ENCODE measurements around the gene SLC22A3.

SLC22A3 gene

DNA sequence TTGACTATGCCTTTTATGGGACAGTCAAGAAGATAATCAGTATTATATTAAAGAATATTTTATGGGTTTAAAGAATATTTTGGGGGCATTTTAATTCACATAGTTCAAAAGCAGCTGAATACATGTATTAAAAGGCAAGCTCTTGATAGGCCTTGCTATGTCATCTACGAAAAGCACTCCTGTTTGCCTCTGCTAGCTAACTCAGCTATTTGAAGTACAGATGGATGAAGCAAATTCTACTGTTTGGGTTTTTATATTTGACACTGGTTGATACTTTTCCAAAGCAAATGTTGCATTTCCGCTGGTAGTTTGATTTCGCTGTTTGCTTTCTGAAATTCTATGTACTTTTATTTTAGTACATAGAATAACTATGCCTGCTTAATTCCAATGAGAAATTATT, 47.0 kb downstream of the SLC22A3 start:
- peaks cover 0 to 3% of the 10 kb centered on the region in 2 experiments for H3K36me3 ChIP-seq (ENCODE audit: control insufficient read depth in 1 of 2, insufficient read depth in 2 of 2, low read depth in 1 of 2, low read length in 2 of 2)
- no peak overlapping the region for H3K27ac ChIP-seq (ENCODE audit: low read length, poor library complexity, severe bottlenecking)
- no peak overlapping the region for H2AFZ ChIP-seq (ENCODE audit: low read depth, low read length)
- 89% methylated on average over 1 of the region's 3 CpGs for WGBS
- no peak overlapping the region for H3K23ac ChIP-seq (ENCODE audit: low read length in 2 of 2)
- no peaks in the 10 kb centered on the region for H3K27me3 ChIP-seq (ENCODE audit: control insufficient read depth in 1 of 2, insufficient read depth in 1 of 2, low read length in 2 of 2)
- H3K79me1 ChIP-seq (replicated peaks; ENCODE audit: low read length, poor library complexity, severe bottlenecking), result no peaks in the 10 kb centered on the region
- H3K9me3 ChIP-seq (ENCODE audit: control insufficient read depth, low read length), result no peaks in the 10 kb centered on the region
- no peak overlapping the region for H2BK120ac ChIP-seq (ENCODE audit: low read depth, low read length)
- H3K4ac ChIP-seq (ENCODE audit: low read depth in 1 of 2, low read length in 2 of 2), result no peak overlapping the region
- no peak overlapping the region for H2BK5ac ChIP-seq (ENCODE audit: low read depth, low read length, poor library complexity, severe bottlenecking)
- H3K4me1 ChIP-seq (ENCODE audit: control insufficient read depth, insufficient read depth, low read depth, low read length), result peaks cover 11% of the 10 kb centered on the region
- no peak overlapping the region for H3K4me3 ChIP-seq (ENCODE audit: insufficient read depth in 1 of 2, low read depth in 1 of 2, low read length in 2 of 2)
- no peak overlapping the region for H4K8ac ChIP-seq (ENCODE audit: low read length)
- no peak overlapping the region for H3K4me2 ChIP-seq (ENCODE audit: low read length, poor library complexity, severe bottlenecking)
- H2BK15ac ChIP-seq (ENCODE audit: low read depth, poor library complexity, severe bottlenecking), result no peak overlapping the region
- no peak overlapping the region for H2BK12ac ChIP-seq (ENCODE audit: low read length in 2 of 2)
- H3K18ac ChIP-seq (ENCODE audit: low read depth in 1 of 2, low read length in 2 of 2), result no peak overlapping the region
- H3K14ac ChIP-seq (ENCODE audit: low read length in 2 of 2), result no peak overlapping the region
- H3K9ac ChIP-seq (ENCODE audit: low read length), result no peak overlapping the region
- no peak for DNase-seq
- H2AK5ac ChIP-seq (ENCODE audit: low read length, severe bottlenecking), result no peak overlapping the region
- no peak overlapping the region for H4K91ac ChIP-seq (ENCODE audit: low read length)

DNA sequence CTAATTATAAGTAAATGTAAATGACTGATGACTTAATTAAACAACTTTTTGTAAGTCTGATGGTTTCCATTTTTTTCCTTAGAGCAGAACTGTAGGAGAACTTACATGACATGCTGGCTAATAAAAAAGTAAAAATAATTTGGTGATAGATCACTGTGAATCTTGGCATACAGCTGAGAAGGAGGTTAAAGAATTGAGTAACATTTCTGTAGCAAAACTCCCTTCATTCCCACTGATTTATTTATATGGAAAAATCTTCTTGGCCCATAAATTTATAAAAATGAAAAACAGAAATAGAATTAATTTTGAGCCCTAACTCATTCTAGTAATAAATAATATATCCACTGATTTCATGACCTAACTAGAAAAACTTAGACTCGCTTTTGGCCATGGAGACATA, 48.1 kb downstream of the SLC22A3 start:
- Histone ChIP-seq H3K27ac (ENCODE audit: low read length, poor library complexity, severe bottlenecking) (no peak overlapping the region), H3K27me3 (ENCODE audit: control insufficient read depth in 1 of 2, insufficient read depth in 1 of 2, low read length in 2 of 2) (no peaks in the 10 kb centered on the region), H2AFZ (ENCODE audit: low read depth, low read length) (no peak overlapping the region), H3K9me3 (ENCODE audit: control insufficient read depth, low read length) (no peaks in the 10 kb centered on the region), H3K4me2 (ENCODE audit: low read length, poor library complexity, severe bottlenecking) (no peak overlapping the region), H4K91ac (ENCODE audit: low read length) (no peak overlapping the region), H3K14ac (ENCODE audit: low read length in 2 of 2) (no peak overlapping the region), H3K9ac (ENCODE audit: low read length) (no peak overlapping the region), H3K36me3 (ENCODE audit: control insufficient read depth in 1 of 2, insufficient read depth in 2 of 2, low read depth in 1 of 2, low read length in 2 of 2) (peaks cover 0 to 3% of the 10 kb centered on the region in 2 experiments), H3K79me1 (replicated peaks; ENCODE audit: low read length, poor library complexity, severe bottlenecking) (no peaks in the 10 kb centered on the region), H2BK15ac (ENCODE audit: low read depth, poor library complexity, severe bottlenecking) (no peak overlapping the region), H3K4me1 (ENCODE audit: control insufficient read depth, insufficient read depth, low read depth, low read length) (peaks cover 9% of the 10 kb centered on the region), H3K4me3 (ENCODE audit: insufficient read depth in 1 of 2, low read depth in 1 of 2, low read length in 2 of 2) (no peak overlapping the region), H4K8ac (ENCODE audit: low read length) (no peak overlapping the region), H2BK5ac (ENCODE audit: low read depth, low read length, poor library complexity, severe bottlenecking) (no peak overlapping the region), H3K18ac (ENCODE audit: low read depth in 1 of 2, low read length in 2 of 2) (no peak overlapping the region), H3K4ac (ENCODE audit: low read depth in 1 of 2, low read length in 2 of 2) (no peak overlapping the region), H3K23ac (ENCODE audit: low read length in 2 of 2) (no peak overlapping the region), H2BK12ac (ENCODE audit: low read length in 2 of 2) (no peak overlapping the region), H2AK5ac (ENCODE audit: low read length, severe bottlenecking) (no peak overlapping the region), H2BK120ac (ENCODE audit: low read depth, low read length) (no peak overlapping the region)
- WGBS, result no CpG with 5 or more reads among the region's 1 CpG
- no peak for DNase-seq

DNA sequence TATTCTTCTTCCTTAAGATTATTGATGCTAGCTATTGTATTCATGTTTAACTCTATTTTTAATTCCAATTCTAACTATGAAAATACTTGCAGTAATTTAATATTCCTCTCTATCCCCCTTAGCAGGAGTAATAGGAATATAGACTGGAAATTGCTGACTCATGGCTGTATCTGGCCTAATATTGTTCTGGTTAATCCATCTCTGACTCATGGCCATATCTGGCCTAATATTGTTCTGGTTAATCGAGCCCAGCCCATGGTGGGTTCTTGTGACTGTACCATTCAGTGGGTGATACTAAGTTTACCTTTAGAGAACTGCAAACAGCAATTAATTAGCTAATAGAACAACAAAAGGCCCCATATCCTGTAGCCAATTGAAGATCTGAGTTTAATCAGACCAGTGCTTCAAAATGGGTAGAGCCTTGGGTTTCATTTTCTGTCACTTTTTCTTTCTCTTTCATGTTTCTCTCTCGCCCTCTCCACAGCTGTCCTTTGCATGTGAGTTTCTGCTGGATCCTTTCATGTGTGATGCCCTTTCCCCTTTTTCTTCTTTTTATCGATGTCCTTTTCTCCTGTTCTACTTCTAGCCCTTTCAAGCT, 50.6 kb downstream of the SLC22A3 start:
- no peaks in the 10 kb centered on the region for H3K79me1 ChIP-seq (replicated peaks; ENCODE audit: low read length, poor library complexity, severe bottlenecking)
- no peak overlapping the region for H2AFZ ChIP-seq (ENCODE audit: low read depth, low read length)
- H2BK12ac ChIP-seq (ENCODE audit: low read length in 2 of 2), result no peak overlapping the region
- no peak overlapping the region for H2BK5ac ChIP-seq (ENCODE audit: low read depth, low read length, poor library complexity, severe bottlenecking)
- no peak overlapping the region for H3K9ac ChIP-seq (ENCODE audit: low read length)
- WGBS, result 73% methylated on average over 3 of the region's 3 CpGs
- H3K4me2 ChIP-seq (ENCODE audit: low read length, poor library complexity, severe bottlenecking), result no peak overlapping the region
- H3K4ac ChIP-seq (ENCODE audit: low read depth in 1 of 2, low read length in 2 of 2), result no peak overlapping the region
- H2AK5ac ChIP-seq (ENCODE audit: low read length, severe bottlenecking), result no peak overlapping the region
- H2BK15ac ChIP-seq (ENCODE audit: low read depth, poor library complexity, severe bottlenecking), result no peak overlapping the region
- no peak overlapping the region for H4K8ac ChIP-seq (ENCODE audit: low read length)
- peaks cover 0 to 3% of the 10 kb centered on the region in 2 experiments for H3K36me3 ChIP-seq (ENCODE audit: control insufficient read depth in 1 of 2, insufficient read depth in 2 of 2, low read depth in 1 of 2, low read length in 2 of 2)
- H3K14ac ChIP-seq (ENCODE audit: low read length in 2 of 2), result no peak overlapping the region
- no peak overlapping the region for H4K91ac ChIP-seq (ENCODE audit: low read length)
- H3K27ac ChIP-seq (ENCODE audit: low read length, poor library complexity, severe bottlenecking), result no peak overlapping the region
- H3K23ac ChIP-seq (ENCODE audit: low read length in 2 of 2), result no peak overlapping the region
- H3K27me3 ChIP-seq (ENCODE audit: control insufficient read depth in 1 of 2, insufficient read depth in 1 of 2, low read length in 2 of 2), result no peaks in the 10 kb centered on the region
- peaks cover 5% of the 10 kb centered on the region for H3K4me1 ChIP-seq (ENCODE audit: control insufficient read depth, insufficient read depth, low read depth, low read length)
- H3K18ac ChIP-seq (ENCODE audit: low read depth in 1 of 2, low read length in 2 of 2), result no peak overlapping the region
- no peaks in the 10 kb centered on the region for H3K9me3 ChIP-seq (ENCODE audit: control insufficient read depth, low read length)
- H2BK120ac ChIP-seq (ENCODE audit: low read depth, low read length), result no peak overlapping the region
- DNase-seq, result no peak
- no peak overlapping the region for H3K4me3 ChIP-seq (ENCODE audit: insufficient read depth in 1 of 2, low read depth in 1 of 2, low read length in 2 of 2)

DNA sequence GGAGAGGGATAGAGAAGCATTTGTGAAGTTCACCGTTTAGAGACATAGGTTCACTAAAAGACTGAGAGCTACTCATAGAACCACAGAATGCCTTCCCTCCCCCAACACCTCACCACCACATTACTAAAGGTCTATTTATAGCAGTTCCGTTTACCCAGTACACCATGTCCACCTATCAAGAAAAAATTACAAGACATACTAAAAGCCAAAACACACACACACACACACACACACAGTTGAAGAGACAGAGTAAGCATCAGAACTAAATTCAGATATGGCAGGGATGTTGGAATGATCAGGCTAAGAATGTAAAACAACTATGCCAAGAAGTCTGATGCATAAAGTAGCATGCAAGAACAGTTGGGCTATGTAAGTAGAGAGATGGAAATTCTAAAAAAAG, 52.3 kb downstream of the SLC22A3 start:
- Histone ChIP-seq H3K4me2 (ENCODE audit: low read length, poor library complexity, severe bottlenecking) (no peak overlapping the region), H3K14ac (ENCODE audit: low read length in 2 of 2) (no peak overlapping the region), H3K36me3 (ENCODE audit: control insufficient read depth in 1 of 2, insufficient read depth in 2 of 2, low read depth in 1 of 2, low read length in 2 of 2) (peaks cover 0 to 3% of the 10 kb centered on the region in 2 experiments), H2AK5ac (ENCODE audit: low read length, severe bottlenecking) (no peak overlapping the region), H3K79me1 (replicated peaks; ENCODE audit: low read length, poor library complexity, severe bottlenecking) (no peaks in the 10 kb centered on the region), H2AFZ (ENCODE audit: low read depth, low read length) (no peak overlapping the region), H3K27me3 (ENCODE audit: control insufficient read depth in 1 of 2, insufficient read depth in 1 of 2, low read length in 2 of 2) (no peaks in the 10 kb centered on the region), H3K9me3 (ENCODE audit: control insufficient read depth, low read length) (no peaks in the 10 kb centered on the region), H2BK15ac (ENCODE audit: low read depth, poor library complexity, severe bottlenecking) (no peak overlapping the region), H2BK12ac (ENCODE audit: low read length in 2 of 2) (no peak overlapping the region), H3K4ac (ENCODE audit: low read depth in 1 of 2, low read length in 2 of 2) (no peak overlapping the region), H3K23ac (ENCODE audit: low read length in 2 of 2) (no peak overlapping the region), H2BK120ac (ENCODE audit: low read depth, low read length) (no peak overlapping the region), H2BK5ac (ENCODE audit: low read depth, low read length, poor library complexity, severe bottlenecking) (no peak overlapping the region), H3K4me3 (ENCODE audit: insufficient read depth in 1 of 2, low read depth in 1 of 2, low read length in 2 of 2) (no peak overlapping the region), H3K4me1 (ENCODE audit: control insufficient read depth, insufficient read depth, low read depth, low read length) (no peaks in the 10 kb centered on the region), H4K91ac (ENCODE audit: low read length) (no peak overlapping the region), H3K18ac (ENCODE audit: low read depth in 1 of 2, low read length in 2 of 2) (no peak overlapping the region), H3K9ac (ENCODE audit: low read length) (no peak overlapping the region), H4K8ac (ENCODE audit: low read length) (no peak overlapping the region), H3K27ac (ENCODE audit: low read length, poor library complexity, severe bottlenecking) (no peak overlapping the region)
- WGBS, result 71% methylated on average over 2 of the region's 2 CpGs
- DNase-seq, result no peak
